Kidney epithelial cell (primary cell): ENCODE results near the gene ULBP2. TPM values are rescaled to one million over a fixed set of nuclear protein-coding genes. Genes with fewer than 3 reads are reported as not detected.

ENCODE experiments used
- DNase-seq: peaks from one replicate; pipeline ENCODE4 v3.0.0-alpha.2; 2010; ENCODE audit warnings: low read depth
- H3K27me3 ChIP-seq: 2 replicates; pipeline ENCODE4 v1.6.0; 2011; ENCODE audit warnings: low read length; ENCODE audit not compliant: control insufficient read depth, insufficient read depth
- H3K36me3 ChIP-seq: 2 replicates; pipeline ENCODE4 v1.5.1; 2011; ENCODE audit warnings: low read length; ENCODE audit not compliant: control insufficient read depth, insufficient read depth
- H3K4me3 ChIP-seq: 2 replicates; pipeline ENCODE4 v1.5.1; 2011; ENCODE audit warnings: low read depth, mild to moderate bottlenecking, control low read depth, low read length
- total RNA-seq: library from RNA; depleted of rRNA; stranded (reverse); fragments of >200 nt; gene quantifications from 2 replicates; pipeline ENCODE4 v1.2.3, GENCODE V29; 2015
- TF ChIP-seq, protein P1 (sequence below): IDR thresholded peaks from 2 replicates; pipeline ENCODE4 v1.5.1; 2011; ENCODE audit warnings: mild to moderate bottlenecking, moderate library complexity, low read length, control low read depth, inconsistent platforms; ENCODE audit not compliant: insufficient read depth, poor library complexity, severe bottlenecking

ULBP2 gene
- total RNA-seq, 1 donor from 2014 or later, result 3.5 TPM

GRCh38 chr6:149995235-149995750, 53.5 kb downstream of the ULBP2 start:
- Histone ChIP-seq H3K36me3 (no peaks in the 10 kb centered on the region), H3K4me3 (no peak overlapping the region), H3K27me3 (peaks cover 37% of the 10 kb centered on the region)
- TF ChIP-seq, protein P1, sequence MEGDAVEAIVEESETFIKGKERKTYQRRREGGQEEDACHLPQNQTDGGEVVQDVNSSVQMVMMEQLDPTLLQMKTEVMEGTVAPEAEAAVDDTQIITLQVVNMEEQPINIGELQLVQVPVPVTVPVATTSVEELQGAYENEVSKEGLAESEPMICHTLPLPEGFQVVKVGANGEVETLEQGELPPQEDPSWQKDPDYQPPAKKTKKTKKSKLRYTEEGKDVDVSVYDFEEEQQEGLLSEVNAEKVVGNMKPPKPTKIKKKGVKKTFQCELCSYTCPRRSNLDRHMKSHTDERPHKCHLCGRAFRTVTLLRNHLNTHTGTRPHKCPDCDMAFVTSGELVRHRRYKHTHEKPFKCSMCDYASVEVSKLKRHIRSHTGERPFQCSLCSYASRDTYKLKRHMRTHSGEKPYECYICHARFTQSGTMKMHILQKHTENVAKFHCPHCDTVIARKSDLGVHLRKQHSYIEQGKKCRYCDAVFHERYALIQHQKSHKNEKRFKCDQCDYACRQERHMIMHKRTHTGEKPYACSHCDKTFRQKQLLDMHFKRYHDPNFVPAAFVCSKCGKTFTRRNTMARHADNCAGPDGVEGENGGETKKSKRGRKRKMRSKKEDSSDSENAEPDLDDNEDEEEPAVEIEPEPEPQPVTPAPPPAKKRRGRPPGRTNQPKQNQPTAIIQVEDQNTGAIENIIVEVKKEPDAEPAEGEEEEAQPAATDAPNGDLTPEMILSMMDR, result no peak
- DNase-seq, result no peak

GRCh38 chr6:149995971-149996370, 54.2 kb downstream of the ULBP2 start:
- Histone ChIP-seq H3K27me3 (peaks cover 30% of the 10 kb centered on the region), H3K36me3 (no peaks in the 10 kb centered on the region), H3K4me3 (no peak overlapping the region)
- TF ChIP-seq, protein P1, result no peak
- no peak for DNase-seq

Other genes with a start within 250 kb of the ULBP2 start
- 20.5 and 23.2 TPM in 2 replicates for gene LATS1, start 223.9 kb upstream of the ULBP2 start, total RNA-seq
- gene NUP43, start 195.5 kb upstream of the ULBP2 start, total RNA-seq, result 26.5 and 26.9 TPM in 2 replicates
- 110 and 112 TPM in 2 replicates for gene PCMT1, start 192.3 kb upstream of the ULBP2 start, total RNA-seq
- gene LRP11, start 77.7 kb upstream of the ULBP2 start, total RNA-seq, result 34.9 and 37.9 TPM in 2 replicates
- not detected in 2 replicates for gene RAET1E, start 43.9 kb upstream of the ULBP2 start, total RNA-seq
- gene RAET1G, start 18.9 kb upstream of the ULBP2 start, total RNA-seq, result not detected in 2 replicates
- gene ULBP1, start 21.9 kb downstream of the ULBP2 start, total RNA-seq, result 6.0 and 7.5 TPM in 2 replicates
- 1.5 and 1.8 TPM in 2 replicates for gene RAET1L, start 83.5 kb downstream of the ULBP2 start, total RNA-seq
- 8.0 and 14.8 TPM in 2 replicates for gene ULBP3, start 127.1 kb downstream of the ULBP2 start, total RNA-seq
- 37.0 and 45.5 TPM in 2 replicates for gene PPP1R14C, start 201.0 kb downstream of the ULBP2 start, total RNA-seq